Stimulated activated CD8-positive, alpha-beta memory T cell treated with anti-CD3 and anti-CD28 coated beads, Interleukin-2, amount 100 ng/mL, for 1 hour (primary cell): Measurements from ENCODE around the gene NEK3.
"Not testable (repeated sequence)": the region's sequence is repeated elsewhere in the genome, so short reads cannot be mapped to it uniquely, and the experiment has no call there.

Experiments
- DNase-seq, 2 donors: peaks; one replicate each; pipeline ENCODE4 v3.0.0-alpha.2; 2020; ENCODE audit warnings: low read depth in 2 of 2

The NEK3 gene, protein sequence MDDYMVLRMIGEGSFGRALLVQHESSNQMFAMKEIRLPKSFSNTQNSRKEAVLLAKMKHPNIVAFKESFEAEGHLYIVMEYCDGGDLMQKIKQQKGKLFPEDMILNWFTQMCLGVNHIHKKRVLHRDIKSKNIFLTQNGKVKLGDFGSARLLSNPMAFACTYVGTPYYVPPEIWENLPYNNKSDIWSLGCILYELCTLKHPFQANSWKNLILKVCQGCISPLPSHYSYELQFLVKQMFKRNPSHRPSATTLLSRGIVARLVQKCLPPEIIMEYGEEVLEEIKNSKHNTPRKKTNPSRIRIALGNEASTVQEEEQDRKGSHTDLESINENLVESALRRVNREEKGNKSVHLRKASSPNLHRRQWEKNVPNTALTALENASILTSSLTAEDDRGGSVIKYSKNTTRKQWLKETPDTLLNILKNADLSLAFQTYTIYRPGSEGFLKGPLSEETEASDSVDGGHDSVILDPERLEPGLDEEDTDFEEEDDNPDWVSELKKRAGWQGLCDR

DNA sequence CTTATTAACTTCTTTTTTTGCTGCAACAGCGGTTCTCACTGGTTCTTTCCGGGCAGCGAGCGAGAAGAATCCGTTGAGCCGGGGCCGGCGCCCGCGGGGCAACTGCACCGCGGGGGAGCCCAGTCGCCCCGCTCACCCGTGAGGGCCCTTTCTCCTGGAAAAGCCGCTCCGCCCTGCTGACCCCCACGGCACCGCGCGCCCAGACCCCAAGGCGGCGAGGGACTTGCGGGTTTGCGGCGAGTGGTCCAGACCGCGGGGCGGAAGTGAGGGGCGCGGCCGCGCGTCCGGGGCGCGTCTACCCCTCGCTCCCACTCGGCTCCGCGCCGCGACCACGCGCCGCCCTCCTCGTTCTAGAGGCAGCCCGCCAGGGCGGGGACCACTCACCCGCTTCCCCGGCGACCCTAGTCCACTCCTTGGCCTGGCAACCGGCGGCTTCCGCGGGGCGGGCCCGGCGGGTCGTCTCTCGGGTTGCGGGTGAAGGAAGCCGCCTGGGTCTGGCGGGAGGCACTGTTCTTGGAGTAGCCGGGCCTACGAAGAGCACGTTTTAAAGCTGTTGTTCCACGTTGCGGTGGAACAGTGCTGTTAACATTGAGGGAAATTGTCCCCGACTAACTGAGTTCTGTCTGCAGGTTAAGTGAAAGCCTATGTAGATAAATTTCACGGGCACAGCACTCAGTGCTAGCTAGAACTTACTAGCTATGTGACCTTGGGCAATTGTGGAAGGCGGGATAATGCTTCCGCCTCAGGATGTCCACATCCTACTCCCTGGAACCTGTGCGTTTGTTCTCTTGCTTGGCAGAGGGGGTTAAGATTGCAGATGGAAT is at the start of gene NEK3:
NEK3 (minus strand) TSS at position 439 of the 824 bp plus-strand sequence. CDS start 3,406 bp downstream, outside the sequence.
- peak; percentile 17 to 19 for DNase-seq

DNA sequence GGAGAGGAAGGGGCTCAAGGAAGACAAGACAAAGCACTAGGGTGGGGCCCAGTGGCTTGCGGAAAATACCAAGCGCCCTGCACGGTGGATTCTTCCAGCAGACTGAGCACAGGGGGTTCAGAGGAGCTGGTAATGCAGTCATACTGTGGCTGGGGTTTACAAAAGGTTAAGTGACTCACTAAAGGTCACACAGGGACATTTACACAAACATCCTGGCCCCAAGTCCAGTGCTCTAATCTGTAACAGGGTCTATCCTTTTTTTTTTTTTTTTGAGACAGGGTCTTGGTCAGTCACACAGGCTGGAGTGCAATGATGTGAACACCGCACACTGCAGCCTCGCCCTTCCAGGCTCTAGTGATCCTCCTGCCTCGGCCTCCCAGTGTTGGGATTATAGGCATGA is 49.0 kb upstream of the NEK3 start:
- not testable (repeated sequence) for DNase-seq

DNA sequence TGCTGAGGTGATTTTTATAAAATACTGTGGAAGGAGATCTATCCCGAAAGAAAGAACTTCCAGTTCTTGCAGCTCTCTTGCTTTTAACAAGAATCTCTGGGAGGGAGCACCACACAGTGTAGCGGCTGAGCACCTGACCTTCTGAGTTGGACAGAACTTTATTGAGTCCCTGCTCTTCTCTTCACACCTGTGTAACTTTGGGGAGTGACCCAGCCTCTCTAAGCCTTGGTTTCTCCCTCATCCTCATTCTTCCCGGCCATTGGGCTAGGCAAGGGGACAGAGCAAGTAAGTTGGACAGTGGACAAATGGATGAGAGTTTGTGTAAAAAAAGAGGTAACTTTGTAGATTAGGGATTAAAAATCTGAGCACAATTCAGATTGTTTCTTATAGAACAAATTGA is 48.5 kb upstream of the NEK3 start:
- not testable (repeated sequence) for DNase-seq

DNA sequence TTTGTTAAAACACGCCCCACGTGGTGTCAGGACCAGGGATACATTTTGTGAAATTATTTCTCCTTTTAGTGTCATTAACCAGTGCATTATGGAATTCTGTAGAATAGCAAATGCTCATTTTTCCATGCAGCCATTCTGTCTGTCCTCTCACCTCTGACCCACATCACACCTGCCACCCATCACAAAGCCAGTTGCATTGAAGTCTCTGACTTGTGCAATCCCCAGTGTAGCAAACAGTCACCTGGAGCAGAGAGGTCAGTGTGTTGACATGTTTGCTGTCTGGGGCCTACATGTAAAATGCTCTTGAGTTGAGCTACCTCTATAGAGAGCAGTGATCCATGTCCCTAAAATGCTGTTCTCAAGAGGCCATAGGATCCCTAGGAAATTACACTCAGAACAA is 47.9 kb upstream of the NEK3 start:
- DNase-seq, result not testable (repeated sequence)

DNA sequence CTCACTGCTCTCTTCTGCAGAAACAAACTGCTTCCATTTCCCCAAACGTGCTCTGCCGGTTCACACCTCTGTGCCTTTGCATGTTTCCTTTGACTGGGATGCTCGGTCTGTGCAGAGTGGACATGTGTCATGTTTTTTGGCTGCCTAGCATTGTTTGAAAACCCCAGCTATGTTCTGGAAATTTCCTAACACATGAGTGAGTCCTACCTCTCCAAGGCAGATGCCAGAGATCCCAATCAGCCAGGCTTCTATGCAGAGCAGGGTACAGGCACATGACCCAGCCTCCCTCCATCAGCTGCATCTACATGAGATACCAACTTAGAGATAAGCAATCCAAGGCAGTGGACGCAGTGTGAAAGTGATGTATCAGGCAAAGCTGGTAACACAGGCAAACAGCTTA is 45.1 kb upstream of the NEK3 start:
- not testable (repeated sequence) for DNase-seq

DNA sequence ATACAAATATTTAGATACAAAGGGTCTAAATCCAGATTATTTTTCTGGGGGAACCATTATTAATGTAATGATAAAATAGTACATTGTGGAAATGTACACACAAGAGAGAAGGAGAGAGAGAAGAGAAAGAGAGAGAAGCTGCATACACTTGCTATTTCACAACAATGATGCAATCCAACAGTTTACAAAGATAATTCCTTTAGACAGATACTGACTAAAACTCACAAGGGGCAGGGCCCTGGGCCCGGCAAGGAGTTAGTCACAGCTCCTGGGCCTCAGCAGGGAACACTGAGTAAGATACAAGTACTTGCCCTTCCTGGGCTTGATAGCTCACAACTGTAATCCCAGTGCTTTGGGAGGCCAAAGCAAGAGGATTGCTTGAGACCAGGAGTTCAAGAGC is 44.5 kb upstream of the NEK3 start:
- not testable (repeated sequence) for DNase-seq

DNA sequence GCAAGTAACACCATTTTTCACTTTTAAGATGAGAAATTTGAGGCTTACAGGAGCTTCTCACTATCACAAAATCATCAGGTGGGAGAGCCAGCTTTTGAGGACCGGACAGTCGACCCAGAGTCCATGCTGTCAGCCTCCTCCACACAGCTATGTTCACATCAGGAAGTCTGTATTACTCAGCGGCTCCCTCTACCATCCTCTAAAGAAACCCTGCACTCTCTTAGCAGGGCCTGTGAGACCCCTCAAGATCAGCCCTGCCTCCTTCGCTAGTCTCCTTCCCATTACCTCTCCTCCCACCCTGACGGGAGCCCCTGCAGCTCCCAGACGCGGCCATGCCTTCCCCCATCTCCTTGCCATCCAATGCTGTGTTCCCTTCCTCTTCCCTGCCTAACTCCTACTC is 43.1 kb upstream of the NEK3 start:
- not testable (repeated sequence) for DNase-seq

DNA sequence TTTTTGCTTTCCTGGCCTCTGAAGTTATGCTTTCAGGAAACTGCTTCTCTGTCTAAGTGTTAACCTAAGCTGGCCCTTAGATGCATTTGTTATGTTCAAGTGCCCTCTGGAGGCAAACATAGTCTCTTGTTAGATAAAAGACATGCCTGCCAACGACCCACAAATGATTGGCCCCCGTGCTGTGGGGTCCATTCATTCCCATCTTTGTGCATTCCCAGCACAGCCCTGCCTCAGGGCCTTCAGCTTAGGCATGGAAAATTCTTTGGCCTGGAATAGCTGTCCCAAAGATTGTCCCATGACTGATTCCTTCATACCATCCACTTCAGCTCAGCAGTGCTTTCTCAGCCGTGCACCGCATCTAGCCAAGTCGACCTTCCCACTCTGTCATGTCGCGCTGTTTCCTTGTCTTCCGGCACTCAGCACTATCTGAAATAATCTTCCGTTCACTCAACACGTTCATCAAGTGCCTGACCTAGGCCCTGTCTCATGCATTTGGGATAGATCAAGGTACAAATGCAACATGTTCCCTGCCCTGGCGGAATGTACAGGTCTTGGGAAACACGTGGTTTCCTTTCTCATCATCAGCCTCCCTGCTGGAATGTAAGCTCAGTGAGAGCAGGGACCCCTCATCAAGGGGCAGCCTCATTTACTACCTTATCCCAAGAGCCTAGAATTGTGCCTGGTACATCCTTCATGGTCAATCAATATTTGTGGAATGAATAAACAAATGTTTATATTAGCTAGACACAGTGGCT is 42.2 kb upstream of the NEK3 start:
- not testable (repeated sequence) for DNase-seq

DNA sequence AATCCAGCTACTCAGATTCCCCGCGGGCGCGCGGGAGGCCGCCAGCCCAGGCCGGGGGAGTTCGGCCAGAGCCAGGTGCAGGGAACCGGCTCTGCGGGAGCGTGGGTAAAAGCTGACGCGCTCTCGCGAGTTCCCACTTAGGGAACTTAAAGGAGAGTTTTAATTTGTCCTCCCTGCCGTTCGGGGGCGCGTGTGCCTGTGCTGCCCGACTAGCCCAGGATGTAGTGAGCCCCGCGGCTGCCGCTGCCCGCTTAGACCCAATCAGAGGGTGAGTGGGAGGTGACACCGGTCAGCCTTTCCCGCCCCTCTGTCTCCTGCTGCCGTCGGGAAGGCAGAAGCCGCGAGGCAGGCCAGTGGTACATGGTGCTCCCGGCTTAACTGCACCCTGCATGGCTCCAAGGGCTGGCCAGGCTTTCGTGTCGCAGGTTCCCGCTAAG is 36.0 kb upstream of the NEK3 start:
- peak; percentile 24 to 36 for DNase-seq

DNA sequence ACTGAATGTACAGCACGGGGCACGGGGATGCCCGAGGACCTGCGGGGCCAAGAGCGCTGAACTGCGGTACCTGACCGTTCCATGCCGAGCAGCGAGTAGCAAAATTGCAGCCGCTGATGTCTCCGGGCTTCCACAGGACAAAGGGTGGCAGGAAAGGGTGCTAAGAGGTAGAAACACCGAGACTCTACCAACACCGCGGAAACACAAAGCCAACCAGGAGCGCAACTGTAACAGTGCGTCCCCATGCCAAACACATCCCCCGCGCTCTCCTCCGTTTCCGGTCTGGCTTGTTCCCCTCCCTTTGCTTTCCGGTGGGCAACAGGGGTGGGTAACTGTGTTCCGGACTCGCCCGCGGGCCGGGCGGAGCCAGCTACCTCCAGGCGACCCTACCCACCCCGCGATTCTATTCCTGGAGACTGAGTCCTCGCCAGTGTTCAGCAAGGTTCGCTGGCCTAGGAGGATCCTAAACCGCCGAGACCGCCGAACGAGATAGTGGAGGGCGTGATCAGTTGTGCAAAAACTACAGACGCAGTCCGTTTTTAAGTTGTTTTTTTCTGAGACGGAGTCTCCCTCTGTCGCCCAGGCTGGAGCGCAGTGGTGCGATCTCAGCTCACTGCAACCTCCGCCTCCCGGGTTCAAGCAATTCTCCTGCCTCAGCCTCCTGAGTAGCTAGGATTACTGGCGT is 34.9 kb upstream of the NEK3 start:
- DNase-seq, result peak; percentile 78 to 82

DNA sequence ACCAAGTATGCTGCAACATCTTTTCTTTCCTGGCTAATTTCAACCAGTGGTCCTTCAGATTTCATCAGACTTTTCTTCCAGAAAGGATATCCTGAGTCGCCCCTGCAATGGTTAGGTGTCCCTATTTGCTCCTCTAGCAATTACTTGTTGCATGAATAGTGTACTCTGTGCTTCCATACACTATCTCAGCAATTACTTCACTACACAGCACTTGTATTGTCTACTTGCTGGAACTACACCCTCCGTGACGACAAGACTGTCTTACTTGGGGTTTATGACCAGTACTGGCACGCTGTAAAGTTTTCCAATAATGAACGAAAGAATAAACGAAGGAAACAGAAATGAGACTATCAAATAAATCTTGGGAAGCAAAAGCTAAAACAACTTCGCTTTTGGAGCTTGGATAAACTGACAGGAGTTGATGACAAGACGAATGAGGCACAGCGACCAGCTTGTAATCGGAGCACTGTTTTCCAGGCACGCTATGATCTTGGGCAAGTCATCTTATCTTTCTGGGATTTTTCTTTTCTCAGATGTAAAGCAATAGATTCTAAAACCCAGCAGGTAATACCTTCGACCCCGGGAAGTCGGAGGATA is 34.3 kb upstream of the NEK3 start:
- DNase-seq, result not testable (repeated sequence)

DNA sequence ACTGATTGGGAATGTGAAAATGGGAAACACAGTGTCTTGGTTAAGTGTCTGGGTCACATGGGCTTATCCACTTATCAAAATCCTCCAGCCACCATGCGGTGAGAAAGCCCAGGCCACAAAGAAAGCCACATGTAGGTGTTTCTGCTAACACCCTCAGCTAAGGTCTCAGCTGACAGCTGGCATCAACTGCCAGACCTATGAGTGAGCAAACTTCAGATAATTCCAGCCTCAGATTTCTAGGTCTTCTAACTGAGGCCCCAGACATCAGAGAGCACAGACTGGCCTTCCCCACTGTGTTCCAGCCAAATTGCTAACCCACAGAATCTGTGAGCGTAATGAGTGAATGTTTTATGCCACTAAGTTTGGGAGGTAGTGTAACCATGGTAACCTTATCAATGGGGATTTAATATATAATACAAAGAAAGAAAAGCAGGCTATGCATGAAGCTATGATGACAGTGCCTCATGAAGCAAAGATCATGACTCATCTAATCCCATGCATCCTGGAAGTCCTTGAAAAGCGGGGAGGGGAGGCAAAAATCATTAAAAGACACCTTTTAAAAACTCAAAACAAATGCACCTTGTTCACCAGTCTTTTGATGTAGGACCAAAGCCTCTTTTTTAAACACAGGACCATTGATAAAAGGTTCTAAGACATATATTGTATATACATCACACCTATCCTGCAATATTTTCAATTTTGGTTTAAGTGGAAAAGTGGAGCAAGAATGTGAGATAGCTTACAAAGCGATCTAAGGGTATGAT is 28.2 kb upstream of the NEK3 start:
- not testable (repeated sequence) for DNase-seq

DNA sequence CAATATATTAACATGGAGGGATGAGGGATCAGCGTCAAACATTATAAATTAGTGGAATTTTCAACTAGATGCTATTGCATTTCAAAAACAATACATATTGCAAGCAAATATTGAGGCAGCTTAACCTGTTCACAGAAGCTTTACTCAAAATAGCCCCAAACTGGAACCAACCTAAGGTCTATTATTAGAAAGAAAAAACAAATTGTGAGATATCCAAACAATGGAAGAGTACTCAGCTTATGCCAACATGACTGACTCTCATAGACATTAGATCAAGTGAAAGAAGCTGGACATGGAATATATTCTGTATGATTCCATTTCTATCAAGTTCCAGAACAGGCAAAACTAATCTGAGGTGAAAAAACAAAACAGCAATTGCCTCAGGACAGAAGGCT is 27.6 kb upstream of the NEK3 start:
- DNase-seq, result no peak

DNA sequence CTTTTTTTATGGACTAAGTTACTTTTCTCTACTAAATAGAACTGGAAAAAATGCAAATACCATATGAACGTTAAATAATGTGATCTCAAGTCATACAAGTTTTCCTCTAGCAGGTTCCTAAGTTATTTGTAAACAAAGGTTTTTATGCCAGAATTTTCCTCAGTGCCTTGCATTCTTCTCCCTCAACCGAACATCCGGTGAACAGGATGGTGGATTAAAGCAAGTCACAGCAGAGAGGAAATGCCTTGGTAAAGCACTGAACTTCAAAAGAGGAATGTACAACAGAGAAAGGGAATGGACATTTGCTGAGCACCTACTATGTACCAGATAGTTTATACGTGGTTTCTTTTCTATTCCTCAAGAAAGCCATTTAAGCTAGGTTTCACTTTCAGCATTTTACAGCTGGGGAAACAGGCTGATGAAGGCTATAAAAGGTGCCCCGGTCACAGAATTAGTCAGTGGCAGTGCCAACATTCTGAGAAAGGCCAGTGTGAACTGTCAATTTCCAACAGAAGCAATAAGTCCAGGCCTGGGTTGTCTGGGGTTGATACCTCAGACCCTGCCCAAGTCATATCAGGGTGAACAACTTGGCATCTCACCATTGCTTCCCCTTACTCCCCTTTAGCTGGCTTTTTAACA is 22.0 kb upstream of the NEK3 start:
- not testable (repeated sequence) for DNase-seq

DNA sequence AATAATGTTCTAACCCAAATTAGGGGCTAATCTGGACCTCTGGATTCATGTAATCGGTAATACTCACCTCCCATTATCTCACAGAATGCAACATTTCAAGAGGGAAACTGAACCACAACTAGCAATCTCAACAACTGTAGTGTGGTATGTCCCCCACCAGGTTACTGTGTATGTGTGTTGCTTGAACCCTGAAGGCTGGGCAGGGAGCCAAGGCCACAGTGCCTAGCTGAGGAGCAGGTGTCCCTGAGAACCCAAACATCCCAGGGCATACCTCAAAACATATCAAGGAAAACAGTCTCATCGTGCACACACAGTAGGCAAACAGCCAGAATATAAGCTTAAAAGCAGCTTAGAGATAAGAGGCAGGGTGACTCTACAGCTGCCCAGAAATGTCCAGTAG is 20.5 kb upstream of the NEK3 start:
- DNase-seq, result no peak

DNA sequence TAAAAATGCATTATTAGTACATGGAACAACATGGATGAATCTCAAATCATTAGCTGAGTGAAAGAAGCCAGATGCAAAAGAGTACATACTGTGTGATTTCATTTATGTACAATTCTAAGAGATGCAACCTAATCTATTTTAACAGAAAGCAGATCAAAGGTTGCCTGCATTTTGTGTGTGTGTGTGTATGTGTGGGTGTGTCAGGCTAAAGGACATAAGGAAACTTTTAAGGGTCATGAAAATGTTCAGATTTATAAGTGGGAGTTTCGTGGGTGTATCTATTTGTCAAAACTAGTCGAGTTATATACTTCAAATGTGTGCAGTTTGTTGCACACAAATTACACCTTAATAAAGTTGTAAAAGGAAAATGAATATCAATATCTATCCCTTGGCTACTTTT is 17.9 kb upstream of the NEK3 start:
- DNase-seq, result no peak

DNA sequence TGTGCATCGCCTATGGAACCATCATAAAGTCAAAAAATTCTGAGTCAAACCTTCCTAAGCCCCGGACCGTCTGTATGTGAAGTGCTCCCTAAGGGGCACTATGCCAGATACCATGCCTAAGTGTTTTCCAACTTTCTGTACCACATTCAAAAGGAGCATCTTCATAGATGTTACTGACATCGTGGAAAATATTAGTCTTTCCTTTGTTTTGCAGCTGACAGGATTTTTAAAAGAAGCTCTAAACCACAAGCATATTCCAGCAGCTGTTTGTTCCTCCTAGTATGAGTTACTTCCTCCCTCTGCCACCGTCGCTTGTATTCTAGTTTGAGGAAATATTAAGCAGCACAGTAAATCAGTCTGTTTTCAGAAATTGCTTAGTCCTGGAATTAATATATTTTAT is 14.6 kb upstream of the NEK3 start:
- DNase-seq, result not testable (repeated sequence)

DNA sequence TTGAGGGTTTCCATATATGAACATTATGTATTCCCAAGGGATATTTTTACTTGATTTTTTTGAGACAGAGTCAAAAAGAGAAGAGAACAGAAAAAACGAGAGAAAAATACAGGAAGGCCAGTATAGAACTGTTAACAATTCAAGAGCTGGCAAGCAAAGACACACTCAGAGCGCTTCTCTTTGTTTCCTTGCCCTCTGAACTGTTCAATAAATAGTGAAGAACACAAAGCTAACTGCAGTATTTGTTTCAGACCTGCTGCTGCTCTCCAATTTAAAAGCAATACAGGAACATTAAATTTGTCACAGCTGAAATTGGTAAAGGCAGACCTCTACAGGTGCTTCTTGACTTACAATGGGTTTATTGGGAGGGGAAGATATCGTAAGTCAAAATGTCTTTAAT is 14.0 kb upstream of the NEK3 start:
- DNase-seq, result no peak

DNA sequence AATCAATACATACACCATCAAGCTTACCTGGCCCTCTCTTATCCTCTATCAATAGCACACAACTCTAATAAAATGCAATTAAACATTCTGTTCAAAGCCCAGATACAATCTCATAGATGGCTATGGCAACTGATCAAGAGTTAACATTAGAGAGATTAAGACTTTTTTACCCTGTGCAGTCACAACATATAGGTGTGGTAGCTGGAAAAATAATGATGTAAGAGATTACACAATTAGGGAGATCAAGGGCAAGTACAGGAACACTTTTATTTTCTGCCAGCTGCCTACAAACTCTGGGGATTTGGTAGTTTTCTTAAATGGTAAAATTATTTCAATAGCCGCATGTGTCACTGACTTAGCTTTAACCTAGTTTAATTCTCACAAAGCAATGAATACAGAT is 12.3 kb upstream of the NEK3 start:
- not testable (repeated sequence) for DNase-seq
